ENCODE data around the gene ENO1. TPM values are rescaled to one million over a fixed set of nuclear protein-coding genes. Genes with fewer than 3 reads are reported as not detected.

ENO1 gene
- total and polyA plus RNA-seq, 9 of the 15 experiments (the other 6 are each of a cell fraction or from before 2014, with no cell fraction given): 2,249 to 7,472 (median 2,868) TPM

- CTCF ChIA-PET (ENCODE audit: low intra/inter-chr PET ratio): interaction anchor here (0.7 kb wide), 1 partner anchor 133 kb away, joined by 3 read pairs; no protein-coding TSS in a partner anchor
- Histone ChIP-seq H3K4me3 (no peak overlapping the region), H2AFZ (ENCODE audit: low read depth, low read length) (no peak overlapping the region), H3K79me2 (ENCODE audit: control insufficient read depth, insufficient read depth, low read length) (no peaks in the 10 kb centered on the region), H3K9me1 (ENCODE audit: control insufficient read depth, insufficient read depth, low read length) (peaks cover 3% of the 10 kb centered on the region), H4K20me1 (replicated peaks; ENCODE audit: control insufficient read depth, insufficient read depth, low read length) (peaks cover 15% of the 10 kb centered on the region), H3K4me1 (replicated peaks in 1 of 2; ENCODE audit: control insufficient read depth in 2 of 2, insufficient read depth in 2 of 2, low read length in 2 of 2) (peaks cover 11 to 12% of the 10 kb centered on the region in 2 experiments), H3K27me3 (ENCODE audit: control insufficient read depth in 2 of 2, insufficient read depth in 2 of 2, low read length in 2 of 2) (no peaks in the 10 kb centered on the region), H3K4me2 (ENCODE audit: insufficient read depth, low read length) (no peak overlapping the region), H3K9ac (ENCODE audit: insufficient read depth in 1 of 2, low read depth in 2 of 2, low read length in 2 of 2) (no peak overlapping the region), H3K9me3 (replicated peaks; ENCODE audit: control insufficient read depth, insufficient read depth, low read depth, low read length) (no peaks in the 10 kb centered on the region), H3K27ac (ENCODE audit: extremely low read depth, low read depth, low read length) (no peak overlapping the region), H3K36me3 (ENCODE audit: control insufficient read depth, insufficient read depth, low read length) (peaks cover 22% of the 10 kb centered on the region; the same call in 2 of the 3 replicates)
- ATAC-seq (0 out of 3 replicates have a peak, but pooled peaks have one; percentile 4), DNase-seq (ENCODE audit: extremely low read depth in 1 of 4, low spot score in 3 of 4) (no peak), FAIRE-seq (no peak)
- in situ Hi-C loops (cut with MboI) (no loop called here), intact Hi-C loops (cut with micrococcal nuclease) (loop anchor here (10.0 kb wide), 1 partner anchor 51 kb away; no protein-coding TSS in a partner anchor)
- POLR2A ChIA-PET: interaction anchor here (1.1 to 1.4 kb wide), 3 partner anchors 8 to 11 kb away, joined by 3 to 9 read pairs (median 4); no protein-coding TSS in a partner anchor
- 42% methylated on average over 7 of the region's 7 CpGs for WGBS (ENCODE audit: insufficient coverage, low coverage, missing lambda C conversion rate)
- no TSS peak for BruUV-seq (replicated peaks)
- TF ChIP-seq RREB1 (CRISPR knock-in tag; IDR thresholded peaks at IDR 0.05) (no peak), JUNB (CRISPR knock-in tag; conservative IDR thresholded peaks at IDR 0.05) (no peak), HLTF (IDR thresholded peaks at IDR 0.05) (no peak), ZSCAN32 (CRISPR knock-in tag; IDR thresholded peaks at IDR 0.05) (no peak), KLF16 (IDR thresholded peaks at IDR 0.05) (no peak), MCM2 (IDR thresholded peaks at IDR 0.05; ENCODE audit: low read depth) (no peak), POLR2AphosphoS5 (IDR thresholded peaks at IDR 0.05; ENCODE audit: control insufficient read depth, insufficient read depth, low read depth, low read length) (no peak), REST (IDR thresholded peaks at IDR 0.05; ENCODE audit: borderline replicate concordance) (no peak), REST (CRISPR knock-in tag; IDR thresholded peaks at IDR 0.05; ENCODE audit: low read depth) (no peak), CHCHD3 (CRISPR knock-in tag; IDR thresholded peaks at IDR 0.05) (no peak)
Measured at GRCh38 chr1:8854240-8854639, 24.2 kb downstream of the ENO1 start.
